PC-9 (cell line): ENCODE data around the gene SECTM1. TPM values are rescaled to one million over a fixed set of nuclear protein-coding genes. Genes with fewer than 3 reads are reported as not detected.

Experiments used
- BruUV-seq: library from RNA; stranded (reverse); fragments of 400-500 nt; replicated peaks from 2 replicates; lab custom pipeline; 2021; lab: Mats Ljungman, UMichigan
- CTCF ChIA-PET: fragments of 300-600 bp; sonication (Branson Sonifier 250); formaldehyde crosslinking; loops from one replicate; lab custom pipeline; 2022; ENCODE audit warnings: antibody characterized with exemption; lab: Charles Lee
- POLR2A ChIA-PET: fragments of 300-600 bp; sonication (Branson Sonifier 250); formaldehyde crosslinking; loops from one replicate; lab custom pipeline; 2022; ENCODE audit warnings: antibody characterized with exemption; ENCODE audit not compliant: unreplicated experiment; lab: Charles Lee
- DNase-seq, 2 experiments: peaks; one replicate each; pipeline versions ENCODE4 v3.0.0 to v3.0.0-alpha.2; 2015 to 2022; ENCODE audit warnings: mixed read lengths in 1 of 2
- H2AFZ ChIP-seq: fragments of 200-600 bp; sonication (generic); 2 replicates; pipeline ENCODE4 v1.8.1; 2017; ENCODE audit warnings: antibody characterized with exemption
- H3F3A ChIP-seq: fragments of 200-600 bp; sonication (generic); 2 replicates; pipeline ENCODE4 v1.8.1; 2017; ENCODE audit warnings: antibody characterized with exemption, mild to moderate bottlenecking, low read depth; ENCODE audit not compliant: insufficient read depth
- H3K27ac ChIP-seq: fragments of 200-600 bp; sonication (generic); 2 replicates; pipeline ENCODE4 v1.6.1; 2016; ENCODE audit warnings: mixed run types
- H3K27me3 ChIP-seq: fragments of 200-600 bp; sonication (generic); 2 replicates; pipeline ENCODE4 v1.6.1; 2016; ENCODE audit warnings: low read depth, mixed run types; ENCODE audit not compliant: insufficient read depth
- H3K36me3 ChIP-seq: fragments of 200-600 bp; sonication (generic); 2 replicates; pipeline ENCODE4 v1.6.1; 2016; ENCODE audit warnings: low read depth, mixed run types
- H3K4me1 ChIP-seq: fragments of 200-600 bp; sonication (generic); replicated peaks from 2 replicates; pipeline ENCODE4 v1.6.1; 2016; ENCODE audit warnings: mixed run types; ENCODE audit not compliant: insufficient read depth
- H3K4me2 ChIP-seq: fragments of 200-600 bp; sonication (generic); 2 replicates; pipeline ENCODE4 v1.6.1; 2017; ENCODE audit warnings: mixed run types
- H3K4me3 ChIP-seq: fragments of 200-600 bp; sonication (generic); 2 replicates; pipeline ENCODE4 v1.6.1; 2016; ENCODE audit warnings: mixed run types
- H3K79me2 ChIP-seq: fragments of 200-600 bp; sonication (generic); 2 replicates; pipeline ENCODE4 v1.6.1; 2017; ENCODE audit warnings: low read depth, mixed run types
- H3K9me2 ChIP-seq: fragments of 200-600 bp; sonication (generic); 2 replicates; pipeline ENCODE4 v1.8.1; 2017; ENCODE audit warnings: mild to moderate bottlenecking; ENCODE audit not compliant: insufficient read depth
- H3K9me3 ChIP-seq: fragments of 200-600 bp; sonication (generic); 2 replicates; pipeline ENCODE4 v1.8.1; 2016; ENCODE audit warnings: low read depth; ENCODE audit not compliant: insufficient read depth
- H4K20me1 ChIP-seq: fragments of 200-600 bp; sonication (generic); 2 replicates; pipeline ENCODE4 v1.8.1; 2017; ENCODE audit not compliant: insufficient read depth
- CTCF ChIP-seq: fragments of 200-600 bp; sonication (generic); conservative IDR thresholded peaks from 2 replicates; pipeline ENCODE4 v1.6.1; 2017; ENCODE audit warnings: mixed run types, antibody characterized with exemption, mild to moderate bottlenecking, moderate library complexity
- EZH2 ChIP-seq: fragments of 200-600 bp; sonication (generic); IDR thresholded peaks from 2 replicates; pipeline ENCODE4 v1.8.0; 2017; ENCODE audit warnings: antibody characterized with exemption, low read depth
- intact Hi-C: fragments of 100-400 bp; cut with micrococcal nuclease; formaldehyde crosslinking; loops from one replicate; pipeline ENCODE4 v1.10.0; 2022; ENCODE audit not compliant: unreplicated experiment
- total RNA-seq: library from RNA; stranded (reverse); gene quantifications from 2 replicates; pipeline ENCODE4 v1.2.3, GENCODE V29; 2021

Gene SECTM1
- total RNA-seq, 1 experiment from 2014 or later, result 3.6 TPM

- Histone ChIP-seq H3K9me3 (no peaks in the 10 kb centered on the region), H3K4me1 (peaks cover 54% of the 10 kb centered on the region), H3K79me2 (no peaks in the 10 kb centered on the region), H3K4me2 (no peak overlapping the region), H3K27ac (no peak overlapping the region), H3K27me3 (no peaks in the 10 kb centered on the region), H3K4me3 (no peak overlapping the region), H3F3A (peaks cover 40% of the 10 kb centered on the region), H2AFZ (no peak overlapping the region), H3K36me3 (no peaks in the 10 kb centered on the region), H3K9me2 (no peaks in the 10 kb centered on the region), H4K20me1 (no peaks in the 10 kb centered on the region)
- TF ChIP-seq CTCF, result no peak
- ChIA-PET POLR2A (no interaction called here), CTCF (no interaction called here)
- DNase-seq, result no peak
- intact Hi-C loops, result no loop called here
- BruUV-seq, result no TSS peak
Observed at GRCh38 chr17:82278786-82279391, 54.7 kb downstream of the SECTM1 start.

GRCh38 chr17:82278308-82278707 lies 55.3 kb downstream of the SECTM1 start:
- no peaks in the 10 kb centered on the region for H3K27me3 ChIP-seq
- no peaks in the 10 kb centered on the region for H3K9me2 ChIP-seq
- H3K36me3 ChIP-seq, result no peaks in the 10 kb centered on the region
- no TSS peak for BruUV-seq
- no peak overlapping the region for H2AFZ ChIP-seq
- H3K4me2 ChIP-seq, result no peak overlapping the region
- no peak for DNase-seq
- no peaks in the 10 kb centered on the region for H4K20me1 ChIP-seq
- ChIA-PET POLR2A (no interaction called here), CTCF (no interaction called here)
- no peaks in the 10 kb centered on the region for H3K79me2 ChIP-seq
- H3F3A ChIP-seq, result peaks cover 40% of the 10 kb centered on the region
- no peak overlapping the region for H3K4me3 ChIP-seq
- peaks cover 50% of the 10 kb centered on the region for H3K4me1 ChIP-seq
- intact Hi-C loops, result no loop called here
- no peaks in the 10 kb centered on the region for H3K9me3 ChIP-seq
- TF ChIP-seq EZH2, result no peak
- TF ChIP-seq CTCF, result no peak
- no peak overlapping the region for H3K27ac ChIP-seq

- H3K27ac ChIP-seq, result no peak overlapping the region
- H3K4me3 ChIP-seq, result no peak overlapping the region
- BruUV-seq, result no TSS peak
- peaks cover 36% of the 10 kb centered on the region for H3F3A ChIP-seq
- intact Hi-C loops, result loop anchor here (2.0 kb wide), 1 partner anchor 19 kb away; no protein-coding TSS in a partner anchor
- ChIA-PET POLR2A (no interaction called here), CTCF (no interaction called here)
- no peaks in the 10 kb centered on the region for H3K9me2 ChIP-seq
- DNase-seq, result no peak
- H3K9me3 ChIP-seq, result no peaks in the 10 kb centered on the region
- no peaks in the 10 kb centered on the region for H3K36me3 ChIP-seq
- H3K79me2 ChIP-seq, result peaks cover 4% of the 10 kb centered on the region; the same call in 1 of the 2 replicates
- H3K4me1 ChIP-seq, result peaks cover 45% of the 10 kb centered on the region
- no peaks in the 10 kb centered on the region for H3K27me3 ChIP-seq
- H3K4me2 ChIP-seq, result no peak overlapping the region
- H4K20me1 ChIP-seq, result no peaks in the 10 kb centered on the region
- no peak overlapping the region for H2AFZ ChIP-seq
- TF ChIP-seq CTCF (no peak), EZH2 (no peak)
Observed at GRCh38 chr17:82277851-82278250, 55.7 kb downstream of the SECTM1 start.
